ENCODE results near the gene PSME3IP1.

DNA sequence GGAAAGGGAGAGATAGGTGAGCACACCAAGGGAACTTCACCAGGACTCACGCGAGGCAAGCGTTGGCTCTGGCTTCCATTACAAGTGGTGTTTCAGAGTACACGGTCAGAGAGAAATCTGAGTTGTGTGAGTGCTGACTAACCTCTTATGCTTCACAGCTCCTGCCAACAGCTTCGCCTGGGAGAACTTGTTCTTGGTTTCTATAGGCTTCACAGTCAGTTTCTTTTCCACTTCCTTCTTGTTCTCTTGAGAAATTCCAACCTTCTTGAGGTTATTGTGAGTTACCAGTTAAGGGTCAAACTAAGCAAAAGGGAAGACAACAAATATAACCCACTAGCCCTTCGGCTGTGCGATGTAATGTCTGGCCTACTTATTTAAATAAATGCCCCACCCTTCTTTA lies 18.9 kb downstream of the PSME3IP1 start:
- TF ChIP-seq, protein P1, sequence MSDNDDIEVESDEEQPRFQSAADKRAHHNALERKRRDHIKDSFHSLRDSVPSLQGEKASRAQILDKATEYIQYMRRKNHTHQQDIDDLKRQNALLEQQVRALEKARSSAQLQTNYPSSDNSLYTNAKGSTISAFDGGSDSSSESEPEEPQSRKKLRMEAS (CRISPR knock-in tag; IDR thresholded peaks at IDR 0.05): no peak
- TF ChIP-seq NR2C2 (CRISPR knock-in tag; IDR thresholded peaks at IDR 0.05) (no peak), JUN (CRISPR knock-in tag; IDR thresholded peaks at IDR 0.05) (no peak), NR3C1 (CRISPR knock-in tag; conservative IDR thresholded peaks at IDR 0.05; ENCODE audit: low read depth) (no peak), FOXJ3 (CRISPR knock-in tag; IDR thresholded peaks at IDR 0.05; ENCODE audit: borderline replicate concordance) (no peak), ZNF263 (CRISPR knock-in tag; IDR thresholded peaks at IDR 0.05; ENCODE audit: low read depth) (no peak), RORB (CRISPR knock-in tag; IDR thresholded peaks at IDR 0.05) (no peak)
- TF ChIP-seq, protein P2, sequence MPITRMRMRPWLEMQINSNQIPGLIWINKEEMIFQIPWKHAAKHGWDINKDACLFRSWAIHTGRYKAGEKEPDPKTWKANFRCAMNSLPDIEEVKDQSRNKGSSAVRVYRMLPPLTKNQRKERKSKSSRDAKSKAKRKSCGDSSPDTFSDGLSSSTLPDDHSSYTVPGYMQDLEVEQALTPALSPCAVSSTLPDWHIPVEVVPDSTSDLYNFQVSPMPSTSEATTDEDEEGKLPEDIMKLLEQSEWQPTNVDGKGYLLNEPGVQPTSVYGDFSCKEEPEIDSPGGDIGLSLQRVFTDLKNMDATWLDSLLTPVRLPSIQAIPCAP (CRISPR knock-in tag; IDR thresholded peaks at IDR 0.05): no peak
- TF ChIP-seq, protein P3, sequence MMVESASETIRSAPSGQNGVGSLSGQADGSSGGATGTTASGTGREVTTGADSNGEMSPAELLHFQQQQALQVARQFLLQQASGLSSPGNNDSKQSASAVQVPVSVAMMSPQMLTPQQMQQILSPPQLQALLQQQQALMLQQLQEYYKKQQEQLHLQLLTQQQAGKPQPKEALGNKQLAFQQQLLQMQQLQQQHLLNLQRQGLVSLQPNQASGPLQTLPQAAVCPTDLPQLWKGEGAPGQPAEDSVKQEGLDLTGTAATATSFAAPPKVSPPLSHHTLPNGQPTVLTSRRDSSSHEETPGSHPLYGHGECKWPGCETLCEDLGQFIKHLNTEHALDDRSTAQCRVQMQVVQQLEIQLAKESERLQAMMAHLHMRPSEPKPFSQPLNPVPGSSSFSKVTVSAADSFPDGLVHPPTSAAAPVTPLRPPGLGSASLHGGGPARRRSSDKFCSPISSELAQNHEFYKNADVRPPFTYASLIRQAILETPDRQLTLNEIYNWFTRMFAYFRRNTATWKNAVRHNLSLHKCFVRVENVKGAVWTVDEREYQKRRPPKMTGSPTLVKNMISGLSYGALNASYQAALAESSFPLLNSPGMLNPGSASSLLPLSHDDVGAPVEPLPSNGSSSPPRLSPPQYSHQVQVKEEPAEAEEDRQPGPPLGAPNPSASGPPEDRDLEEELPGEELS (CRISPR knock-in tag; IDR thresholded peaks at IDR 0.05): no peak
- TF ChIP-seq, protein P4, sequence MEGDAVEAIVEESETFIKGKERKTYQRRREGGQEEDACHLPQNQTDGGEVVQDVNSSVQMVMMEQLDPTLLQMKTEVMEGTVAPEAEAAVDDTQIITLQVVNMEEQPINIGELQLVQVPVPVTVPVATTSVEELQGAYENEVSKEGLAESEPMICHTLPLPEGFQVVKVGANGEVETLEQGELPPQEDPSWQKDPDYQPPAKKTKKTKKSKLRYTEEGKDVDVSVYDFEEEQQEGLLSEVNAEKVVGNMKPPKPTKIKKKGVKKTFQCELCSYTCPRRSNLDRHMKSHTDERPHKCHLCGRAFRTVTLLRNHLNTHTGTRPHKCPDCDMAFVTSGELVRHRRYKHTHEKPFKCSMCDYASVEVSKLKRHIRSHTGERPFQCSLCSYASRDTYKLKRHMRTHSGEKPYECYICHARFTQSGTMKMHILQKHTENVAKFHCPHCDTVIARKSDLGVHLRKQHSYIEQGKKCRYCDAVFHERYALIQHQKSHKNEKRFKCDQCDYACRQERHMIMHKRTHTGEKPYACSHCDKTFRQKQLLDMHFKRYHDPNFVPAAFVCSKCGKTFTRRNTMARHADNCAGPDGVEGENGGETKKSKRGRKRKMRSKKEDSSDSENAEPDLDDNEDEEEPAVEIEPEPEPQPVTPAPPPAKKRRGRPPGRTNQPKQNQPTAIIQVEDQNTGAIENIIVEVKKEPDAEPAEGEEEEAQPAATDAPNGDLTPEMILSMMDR (IDR thresholded peaks at IDR 0.05): no peak
- TF ChIP-seq, protein P5, sequence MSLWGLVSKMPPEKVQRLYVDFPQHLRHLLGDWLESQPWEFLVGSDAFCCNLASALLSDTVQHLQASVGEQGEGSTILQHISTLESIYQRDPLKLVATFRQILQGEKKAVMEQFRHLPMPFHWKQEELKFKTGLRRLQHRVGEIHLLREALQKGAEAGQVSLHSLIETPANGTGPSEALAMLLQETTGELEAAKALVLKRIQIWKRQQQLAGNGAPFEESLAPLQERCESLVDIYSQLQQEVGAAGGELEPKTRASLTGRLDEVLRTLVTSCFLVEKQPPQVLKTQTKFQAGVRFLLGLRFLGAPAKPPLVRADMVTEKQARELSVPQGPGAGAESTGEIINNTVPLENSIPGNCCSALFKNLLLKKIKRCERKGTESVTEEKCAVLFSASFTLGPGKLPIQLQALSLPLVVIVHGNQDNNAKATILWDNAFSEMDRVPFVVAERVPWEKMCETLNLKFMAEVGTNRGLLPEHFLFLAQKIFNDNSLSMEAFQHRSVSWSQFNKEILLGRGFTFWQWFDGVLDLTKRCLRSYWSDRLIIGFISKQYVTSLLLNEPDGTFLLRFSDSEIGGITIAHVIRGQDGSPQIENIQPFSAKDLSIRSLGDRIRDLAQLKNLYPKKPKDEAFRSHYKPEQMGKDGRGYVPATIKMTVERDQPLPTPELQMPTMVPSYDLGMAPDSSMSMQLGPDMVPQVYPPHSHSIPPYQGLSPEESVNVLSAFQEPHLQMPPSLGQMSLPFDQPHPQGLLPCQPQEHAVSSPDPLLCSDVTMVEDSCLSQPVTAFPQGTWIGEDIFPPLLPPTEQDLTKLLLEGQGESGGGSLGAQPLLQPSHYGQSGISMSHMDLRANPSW (CRISPR knock-in tag; conservative IDR thresholded peaks at IDR 0.05; ENCODE audit: low read depth): no peak
- TF ChIP-seq, protein P6, sequence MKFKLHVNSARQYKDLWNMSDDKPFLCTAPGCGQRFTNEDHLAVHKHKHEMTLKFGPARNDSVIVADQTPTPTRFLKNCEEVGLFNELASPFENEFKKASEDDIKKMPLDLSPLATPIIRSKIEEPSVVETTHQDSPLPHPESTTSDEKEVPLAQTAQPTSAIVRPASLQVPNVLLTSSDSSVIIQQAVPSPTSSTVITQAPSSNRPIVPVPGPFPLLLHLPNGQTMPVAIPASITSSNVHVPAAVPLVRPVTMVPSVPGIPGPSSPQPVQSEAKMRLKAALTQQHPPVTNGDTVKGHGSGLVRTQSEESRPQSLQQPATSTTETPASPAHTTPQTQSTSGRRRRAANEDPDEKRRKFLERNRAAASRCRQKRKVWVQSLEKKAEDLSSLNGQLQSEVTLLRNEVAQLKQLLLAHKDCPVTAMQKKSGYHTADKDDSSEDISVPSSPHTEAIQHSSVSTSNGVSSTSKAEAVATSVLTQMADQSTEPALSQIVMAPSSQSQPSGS (CRISPR knock-in tag; IDR thresholded peaks at IDR 0.05; ENCODE audit: borderline replicate concordance, low read depth): no peak
